HL-60/S4 (cell line): ENCODE measurements around the gene GLT1D1.

Experiments used
- in situ Hi-C: fragments of 300-500 bp; cut with MboI; formaldehyde crosslinking; loops from 2 replicates; pipeline ENCODE4 v1.14.3; 2022; ENCODE audit warnings: low sequenced_read_pairs

The GLT1D1 gene

DNA sequence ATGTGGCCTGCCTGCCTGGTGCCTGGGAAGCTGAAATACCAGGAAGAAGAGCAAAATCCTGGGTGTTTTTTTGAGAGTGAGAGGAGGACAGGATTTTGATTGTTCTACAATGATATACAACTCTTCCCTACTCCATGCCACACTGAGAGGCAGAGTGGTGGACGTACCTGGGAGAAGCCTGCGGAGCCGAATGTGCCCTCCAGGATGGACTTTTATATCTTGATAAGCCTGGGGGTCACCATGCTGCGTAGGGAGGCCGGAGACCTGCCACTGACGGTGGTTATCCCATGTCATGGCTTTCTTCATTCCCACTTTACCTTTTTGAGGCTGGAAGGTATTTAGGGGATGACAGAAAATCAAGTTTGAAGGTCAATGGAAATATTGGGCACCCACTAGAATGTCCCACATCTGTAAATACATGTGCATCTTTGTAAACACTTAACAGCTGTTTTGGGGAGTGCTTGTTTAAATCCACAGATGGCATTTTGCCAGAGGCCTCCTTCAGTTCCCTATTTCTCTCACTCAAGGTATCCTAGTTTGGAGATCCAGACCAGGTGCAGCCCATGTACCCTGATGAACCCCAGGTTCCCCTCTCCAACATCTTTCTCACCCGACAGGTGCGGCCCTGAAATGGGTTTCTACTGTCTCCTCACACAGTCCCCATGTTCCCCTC is 1.1 kb upstream of the GLT1D1 start:
- in situ Hi-C loops = no loop called here

DNA sequence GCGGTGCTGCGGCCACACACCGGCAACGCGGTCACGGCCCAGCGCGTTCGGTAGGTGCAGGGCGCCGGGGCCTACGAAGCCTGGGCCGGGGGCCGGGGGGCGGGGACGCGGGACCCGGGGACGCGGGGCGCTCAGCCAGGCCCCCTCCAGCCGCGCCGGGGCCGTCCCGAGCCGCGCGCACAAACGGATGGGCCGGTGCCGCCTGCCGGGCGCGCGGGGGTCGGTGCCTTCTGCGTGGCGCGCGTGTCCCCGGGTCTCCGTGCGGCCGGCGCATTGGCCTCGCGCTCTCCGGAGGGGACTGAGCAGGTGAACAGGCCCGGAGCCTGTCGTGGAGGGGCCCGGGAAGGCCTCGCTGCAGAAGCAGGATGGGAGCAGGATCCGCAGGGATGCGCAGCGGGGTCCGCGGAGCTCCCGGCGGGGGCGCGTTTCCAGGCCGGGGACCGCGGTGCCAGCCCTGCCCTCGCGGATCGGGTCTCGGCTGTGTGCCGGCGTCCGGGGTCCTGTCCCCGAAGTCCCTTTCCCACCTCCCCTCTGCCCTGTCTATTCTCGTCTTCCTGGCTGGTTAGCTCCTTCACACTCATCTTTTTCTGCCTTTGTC is 421 bp downstream of the GLT1D1 start:
- in situ Hi-C loops = no loop called here

DNA sequence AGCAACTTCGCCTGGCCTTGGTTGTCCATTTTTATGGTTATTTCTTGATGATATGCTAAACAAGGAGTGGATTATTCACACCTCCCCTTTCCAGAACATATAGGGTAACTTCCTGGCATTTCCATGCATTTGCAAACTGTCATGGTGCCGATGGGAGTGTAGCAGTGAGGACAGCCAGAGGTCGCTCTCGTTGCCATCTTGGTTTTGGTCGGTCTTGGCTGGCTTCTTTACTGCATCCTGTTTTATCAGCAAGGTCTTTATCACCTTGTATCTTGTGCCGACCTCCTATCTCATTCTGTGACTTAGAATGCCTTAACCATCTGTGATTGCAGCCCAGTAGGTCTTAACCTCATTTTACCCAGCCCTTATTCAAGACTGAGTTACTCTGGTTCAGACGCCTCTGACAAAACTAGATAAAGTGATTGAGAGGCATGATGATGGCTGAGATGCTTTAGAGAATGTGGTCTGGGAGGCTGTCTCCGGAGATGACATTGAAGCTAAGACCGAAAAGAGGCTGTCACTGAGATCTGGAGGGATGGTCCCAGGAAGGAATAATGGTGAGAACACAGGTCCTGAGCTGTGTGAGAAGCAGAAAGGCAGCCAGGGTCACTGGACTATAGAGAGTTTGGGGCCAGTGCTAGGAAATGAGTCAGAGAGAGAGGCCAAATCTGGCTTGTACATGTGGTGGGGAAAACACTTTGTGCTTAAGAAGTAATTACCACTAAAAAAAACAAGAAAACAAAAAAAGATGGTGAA is 2.9 kb downstream of the GLT1D1 start:
- in situ Hi-C loops = no loop called here

DNA sequence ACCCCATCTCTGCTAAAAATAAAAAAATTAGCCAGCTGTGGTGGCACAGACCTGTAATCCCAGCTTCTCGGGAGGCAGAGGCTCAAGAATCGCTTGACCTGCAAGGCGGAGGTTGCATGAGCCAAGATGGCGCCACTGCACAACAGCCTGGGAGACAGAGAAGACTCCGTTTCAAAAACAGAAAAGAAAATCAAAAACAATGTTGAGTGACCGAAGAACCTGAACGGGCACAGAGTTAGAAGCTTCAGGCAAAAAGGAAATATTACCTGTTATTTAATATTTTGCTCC is 3.5 kb downstream of the GLT1D1 start:
- in situ Hi-C loops = no loop called here

DNA sequence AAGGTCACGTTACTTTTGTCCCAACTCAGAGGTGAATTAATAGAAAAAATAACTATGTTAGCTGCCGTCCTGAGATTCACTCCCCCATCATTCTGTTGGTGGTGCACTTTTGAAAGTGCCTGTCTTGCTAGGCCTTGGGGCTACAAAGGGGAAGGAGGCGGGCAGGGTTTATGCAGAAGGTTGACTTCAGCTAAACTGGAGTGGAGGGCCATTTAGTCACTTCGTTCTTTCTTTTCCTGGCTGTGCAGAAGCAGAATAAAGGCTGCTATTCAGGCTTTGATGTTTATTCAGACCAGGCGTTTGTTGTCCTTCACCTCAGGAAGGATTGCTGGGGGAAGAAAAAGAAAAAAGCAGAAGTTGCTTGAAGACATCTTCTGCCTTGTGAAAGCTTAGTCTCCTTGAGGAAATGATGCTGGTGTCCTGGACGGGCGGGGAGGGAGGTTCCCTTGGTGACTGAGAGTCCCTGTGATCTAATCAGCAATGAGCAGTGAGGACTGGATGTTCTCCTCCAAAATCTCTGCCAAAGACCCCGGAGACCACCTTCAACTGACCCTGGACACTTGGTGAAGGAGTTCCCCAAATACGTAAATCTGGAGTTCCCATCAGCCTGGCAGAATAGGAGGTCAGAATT is 4.0 kb downstream of the GLT1D1 start:
- in situ Hi-C loops = no loop called here

DNA sequence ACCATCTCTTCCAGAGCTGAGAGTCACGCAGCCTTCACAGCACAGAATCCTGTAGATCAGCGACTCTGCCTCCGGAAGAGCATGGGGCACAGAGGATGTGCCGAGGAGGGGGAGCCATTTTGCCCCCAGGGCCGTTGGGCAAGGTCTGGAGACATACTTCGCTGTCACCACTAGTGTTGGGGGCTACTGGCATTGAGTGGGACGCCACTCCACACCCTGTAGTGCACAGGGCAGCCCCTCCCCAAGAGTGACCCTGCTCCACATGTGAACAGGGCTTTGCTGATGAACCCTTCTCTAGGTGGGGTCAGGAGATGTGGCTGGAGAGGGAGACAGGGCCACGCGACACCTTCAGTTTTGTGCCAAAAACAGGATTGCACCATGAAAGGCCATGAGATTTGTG is 6.0 kb downstream of the GLT1D1 start:
- in situ Hi-C loops = no loop called here

DNA sequence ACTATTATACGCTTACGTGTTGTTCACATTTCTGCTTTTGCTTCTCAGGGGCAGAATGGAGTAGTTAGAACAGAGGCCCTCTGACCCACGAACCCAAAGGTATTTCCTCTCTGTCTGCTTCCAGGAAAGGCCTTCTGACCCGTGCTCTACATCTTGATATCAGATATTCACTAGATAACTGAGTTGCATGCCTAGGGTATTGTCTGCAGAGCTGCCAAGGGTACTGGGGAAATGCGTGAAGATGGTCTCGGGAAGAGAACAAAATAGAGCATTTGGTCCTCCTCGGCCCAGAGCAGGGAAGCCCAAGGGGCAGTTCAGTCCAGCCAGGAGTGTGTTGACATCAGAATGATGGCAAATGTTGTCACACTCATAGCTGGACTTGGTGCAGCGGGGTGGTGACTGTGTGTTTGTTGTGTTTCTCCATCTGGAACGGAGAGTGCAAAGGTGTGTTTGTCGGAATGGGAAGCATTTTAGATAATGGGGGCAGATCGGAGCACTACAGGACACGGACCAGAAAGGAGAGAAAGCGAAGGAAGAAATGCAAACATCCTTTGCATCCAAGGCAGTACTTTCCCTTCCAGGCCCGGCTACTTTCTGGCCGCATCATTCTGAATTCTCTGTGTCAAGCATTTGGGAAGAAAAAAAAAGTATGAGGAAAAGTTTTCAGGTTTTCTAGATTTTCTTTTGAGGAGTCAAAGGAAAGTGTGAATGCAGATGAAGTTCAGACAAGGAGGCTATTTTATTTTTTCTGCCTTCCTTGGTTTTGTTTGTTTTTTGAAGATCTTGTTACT is 8.1 kb downstream of the GLT1D1 start:
- in situ Hi-C loops = no loop called here

DNA sequence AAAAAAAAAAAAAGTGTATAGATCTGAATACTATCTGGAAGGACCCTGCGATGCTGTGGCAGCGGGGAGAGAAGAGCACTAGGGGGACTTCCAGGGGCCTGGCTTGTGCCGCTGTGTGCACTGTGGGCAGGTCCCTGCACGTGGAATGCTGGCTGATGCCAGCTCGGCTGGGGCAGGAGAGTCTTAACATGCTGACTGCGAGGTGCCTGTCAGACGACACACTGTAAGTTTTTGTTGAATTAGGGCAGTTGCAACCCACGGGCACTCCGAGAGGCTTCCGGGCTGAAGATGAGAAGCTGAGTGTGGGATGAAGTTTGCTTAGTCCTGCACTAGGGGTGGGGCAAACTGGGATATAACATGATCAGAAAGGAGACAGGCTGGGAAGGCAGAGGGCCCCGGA is 10.7 kb downstream of the GLT1D1 start:
- in situ Hi-C loops = no loop called here

DNA sequence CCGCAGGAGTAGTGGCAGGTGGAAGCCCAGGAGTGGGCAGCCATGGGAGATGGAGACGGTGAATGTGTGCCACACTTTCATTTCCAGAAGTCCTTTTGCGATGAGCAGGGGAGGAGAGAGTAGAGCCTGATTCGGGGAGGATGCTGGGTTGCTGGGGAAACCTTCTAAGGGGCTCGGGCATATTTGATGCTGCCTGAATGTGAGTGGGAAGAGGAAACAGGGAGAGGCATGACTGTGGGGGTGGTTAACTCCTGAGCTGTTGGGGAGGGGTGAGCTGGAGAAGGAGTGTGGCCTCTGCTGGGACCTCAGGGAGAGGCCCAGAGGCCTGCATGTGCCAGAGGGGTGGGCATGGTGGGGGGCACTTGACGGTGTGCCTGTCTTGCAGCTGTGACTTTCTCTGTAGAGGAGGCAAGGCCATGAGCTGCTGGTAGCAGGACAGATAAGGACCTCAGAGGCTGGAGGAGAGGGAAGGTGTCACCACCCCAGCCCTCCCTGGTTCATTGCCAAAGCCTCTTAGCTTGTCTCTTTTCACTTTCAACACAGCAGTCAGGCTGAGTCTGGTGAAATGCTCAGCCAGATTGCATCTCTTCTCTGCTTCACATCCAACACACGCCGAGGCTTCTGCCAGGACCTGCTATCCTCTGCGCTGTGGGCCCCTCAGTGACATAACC is 11.4 kb downstream of the GLT1D1 start:
- in situ Hi-C loops = no loop called here

DNA sequence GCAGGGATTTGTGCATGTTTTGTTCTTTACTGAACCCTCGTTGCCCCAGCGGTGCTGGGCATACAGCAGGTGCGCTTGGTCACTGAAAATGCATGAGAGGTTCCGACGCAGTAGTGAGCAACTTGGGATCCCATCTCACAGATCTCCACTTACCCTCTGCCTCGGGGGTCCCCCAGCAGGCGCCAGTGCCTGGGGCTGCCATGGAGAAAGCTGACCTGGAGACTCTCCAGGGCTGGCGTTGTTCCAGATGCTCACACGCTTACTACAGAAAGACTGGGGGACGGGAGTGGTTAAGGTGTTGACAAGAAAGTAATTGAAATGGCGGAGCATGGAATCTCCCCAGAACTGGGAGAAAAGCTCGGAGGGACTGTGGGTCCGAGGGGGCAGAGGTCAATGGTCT is 14.2 kb downstream of the GLT1D1 start:
- in situ Hi-C loops = no loop called here

DNA sequence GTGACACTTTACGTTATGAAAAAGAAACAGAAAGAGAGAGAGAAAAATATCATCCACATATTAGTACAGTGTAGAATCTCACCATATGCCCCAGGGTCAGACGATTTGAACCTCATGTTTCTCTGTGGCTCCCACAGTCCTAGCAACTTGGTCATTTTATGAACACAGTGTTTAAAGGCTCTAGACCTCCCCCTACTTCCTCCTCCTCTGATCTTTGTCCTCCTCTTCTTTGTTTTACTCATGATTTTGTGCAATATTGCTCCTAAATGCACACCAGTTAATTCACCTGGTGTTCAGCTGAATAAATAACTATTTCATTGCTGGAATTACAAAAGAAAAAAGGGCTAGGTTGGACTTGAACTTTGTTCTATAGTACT is 18.2 kb downstream of the GLT1D1 start:
- in situ Hi-C loops = no loop called here

DNA sequence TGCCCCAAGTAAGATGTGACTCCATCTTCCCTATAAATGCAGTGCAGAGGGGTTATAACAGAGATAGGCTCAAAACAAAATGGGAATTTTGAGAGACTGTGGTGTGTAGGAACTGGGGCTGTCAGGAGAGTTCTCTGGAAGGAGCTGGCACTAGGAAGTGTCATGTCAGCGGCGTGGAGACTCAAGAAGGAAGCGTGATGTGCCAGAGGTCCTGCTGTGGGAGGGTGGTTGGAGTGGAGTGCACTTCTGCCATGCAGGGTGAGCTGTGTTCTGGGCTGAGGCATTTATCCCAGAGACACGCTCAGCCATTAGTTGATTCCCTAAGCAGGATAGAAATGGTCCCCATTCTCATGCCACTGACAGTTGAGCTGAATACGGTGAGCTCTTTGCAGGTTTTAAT is 19.0 kb downstream of the GLT1D1 start:
- in situ Hi-C loops = no loop called here

DNA sequence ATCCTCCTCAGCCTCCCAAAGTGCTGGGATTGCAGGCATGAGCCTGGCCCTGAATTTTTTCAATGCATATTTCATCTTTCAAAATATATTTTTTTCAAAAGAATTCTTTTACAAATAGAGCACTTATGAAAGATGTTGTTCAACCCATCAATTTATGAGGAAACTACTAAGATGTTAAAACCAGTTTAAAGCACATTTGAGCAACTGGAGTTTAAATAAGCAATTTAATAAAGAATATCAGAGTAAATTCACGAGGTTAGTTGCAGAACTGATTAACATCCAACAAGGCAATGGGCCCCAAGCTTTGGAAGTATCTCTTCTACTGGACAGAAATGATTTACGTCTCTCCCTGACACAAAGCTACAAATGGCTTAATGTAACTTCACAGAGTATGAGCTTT is 23.3 kb downstream of the GLT1D1 start:
- in situ Hi-C loops = no loop called here

DNA sequence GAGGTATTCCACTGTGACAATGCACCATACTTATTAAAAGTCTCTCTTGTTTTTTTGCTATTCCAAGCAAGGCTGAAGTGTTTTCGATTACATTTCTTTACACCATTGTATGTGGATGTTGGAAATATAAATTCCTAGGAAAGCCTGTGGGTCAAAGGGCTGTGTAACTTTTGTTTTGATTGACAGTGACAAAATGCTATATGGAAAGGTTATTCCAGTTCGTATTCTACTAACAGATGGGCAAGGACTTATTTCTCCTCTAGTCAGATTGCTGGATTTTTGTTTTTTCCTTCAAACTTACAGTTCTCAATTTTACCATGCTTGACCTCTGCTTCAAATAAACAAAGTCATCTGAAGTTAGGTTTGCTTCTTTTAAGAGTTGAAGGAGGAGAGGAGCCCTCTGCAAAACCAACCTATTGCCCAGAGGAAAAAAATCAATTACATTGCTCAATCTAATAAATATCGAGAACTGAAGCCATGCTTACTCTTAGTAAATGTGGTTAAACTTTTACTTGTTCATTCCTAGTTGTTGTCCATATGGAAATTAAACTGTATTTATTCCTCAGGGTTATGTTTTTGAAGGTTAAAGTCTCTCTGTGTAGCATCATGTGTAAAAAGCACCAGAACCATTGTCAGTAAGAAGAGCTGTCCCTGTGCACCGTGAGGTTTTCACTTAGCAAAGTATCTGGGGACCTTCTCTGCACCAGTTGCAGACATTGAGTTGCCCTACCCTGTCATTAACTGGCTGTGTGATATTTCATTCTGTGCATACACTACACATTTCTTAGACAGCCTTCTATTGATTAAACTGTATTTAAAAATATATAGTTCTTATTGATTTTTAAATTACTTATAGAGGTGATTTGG is 26.9 kb downstream of the GLT1D1 start:
- in situ Hi-C loops = no loop called here

DNA sequence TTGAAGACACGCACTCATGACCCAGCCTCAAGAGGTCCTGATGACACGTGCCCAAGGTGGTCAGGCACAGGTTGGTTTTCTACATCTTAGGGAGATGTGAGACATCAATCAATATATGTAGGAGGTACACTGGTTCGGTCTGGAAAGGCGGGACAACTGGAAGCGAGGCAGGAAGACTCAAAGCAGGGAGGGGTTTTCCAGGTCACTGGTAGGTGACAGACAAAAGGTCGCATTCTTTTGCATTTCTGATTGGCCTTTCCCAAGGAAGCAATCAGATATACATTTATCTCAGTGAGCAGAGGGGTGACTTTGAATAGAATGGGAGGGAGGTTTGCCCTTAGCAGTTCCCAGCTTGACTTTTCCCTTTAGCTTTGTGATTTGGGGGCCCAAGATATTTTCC is 38.6 kb downstream of the GLT1D1 start:
- in situ Hi-C loops = no loop called here

DNA sequence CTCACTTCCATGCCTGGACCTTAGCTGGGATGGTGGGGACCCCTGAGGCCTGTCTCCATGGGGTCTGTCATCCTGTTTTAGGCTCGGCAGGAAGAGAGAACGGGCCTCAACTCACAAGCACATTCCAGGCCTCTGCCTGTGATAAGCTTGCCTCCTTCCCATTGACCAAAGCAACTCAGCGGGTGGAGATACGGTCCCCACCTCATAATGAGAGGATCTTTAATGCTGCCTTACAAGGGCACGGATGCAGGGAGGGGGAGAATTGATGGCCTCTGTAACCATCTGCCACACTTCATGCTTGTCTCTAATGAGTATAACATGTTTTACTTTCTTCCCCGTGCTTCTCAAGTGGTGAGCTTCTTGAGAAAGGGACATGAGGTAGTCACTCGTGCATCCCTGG is 50.0 kb downstream of the GLT1D1 start:
- in situ Hi-C loops = no loop called here

DNA sequence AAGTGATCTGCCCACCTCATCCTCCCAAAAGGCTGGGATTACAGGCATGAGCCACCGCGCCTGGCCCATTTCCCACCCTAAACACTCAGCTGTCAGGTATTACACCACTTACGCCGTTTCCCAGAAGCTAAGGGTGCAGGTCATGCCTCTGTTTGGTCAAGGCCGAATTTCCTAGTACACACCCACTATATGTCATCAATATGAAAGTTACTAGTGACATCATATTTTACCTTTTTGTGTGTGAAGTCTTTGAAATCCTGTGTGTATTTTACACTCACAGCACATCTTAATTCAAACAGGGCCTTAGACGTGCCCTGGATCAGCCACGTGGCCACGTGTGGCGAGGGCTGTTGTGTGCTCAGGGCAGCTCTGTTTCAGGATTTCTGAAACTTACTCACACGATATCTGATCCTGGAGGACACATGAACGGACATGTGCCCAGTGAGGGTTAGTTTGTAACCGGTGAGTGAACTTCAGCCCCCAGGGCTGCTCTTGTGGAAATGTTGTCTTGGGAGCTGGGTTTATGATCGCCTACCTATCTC is 51.8 kb downstream of the GLT1D1 start:
- in situ Hi-C loops = no loop called here

DNA sequence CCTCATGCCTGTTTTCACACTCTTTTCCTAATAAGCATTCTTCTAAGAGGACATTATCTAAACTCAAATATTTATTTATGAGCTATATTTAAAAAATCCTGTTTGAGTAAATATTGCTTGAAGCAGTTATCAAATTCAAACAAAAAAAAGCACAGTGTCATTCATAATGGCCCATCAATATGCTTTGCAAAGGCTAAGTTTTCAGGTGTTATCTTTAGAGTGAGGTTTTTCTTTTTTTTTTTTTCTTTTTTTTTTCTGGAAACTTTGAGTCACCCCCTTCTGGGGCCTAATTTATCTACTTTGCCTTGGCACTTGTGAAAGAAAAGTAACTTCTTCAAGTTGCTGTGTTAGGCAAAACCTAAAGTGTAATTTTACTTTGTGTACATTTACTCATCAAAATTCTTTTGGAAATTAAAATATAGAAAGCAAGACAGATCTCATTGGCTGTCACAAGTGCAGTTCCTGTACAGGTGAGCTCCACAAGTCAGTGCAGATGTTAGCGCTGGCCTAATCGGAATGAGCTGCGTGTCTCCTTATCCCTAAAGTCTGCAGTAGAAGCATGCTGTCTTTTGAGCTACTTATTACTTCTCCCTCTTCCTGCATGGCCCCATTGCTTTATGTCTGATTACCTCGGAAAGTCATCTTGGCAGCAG is 53.3 kb downstream of the GLT1D1 start:
- in situ Hi-C loops = no loop called here

DNA sequence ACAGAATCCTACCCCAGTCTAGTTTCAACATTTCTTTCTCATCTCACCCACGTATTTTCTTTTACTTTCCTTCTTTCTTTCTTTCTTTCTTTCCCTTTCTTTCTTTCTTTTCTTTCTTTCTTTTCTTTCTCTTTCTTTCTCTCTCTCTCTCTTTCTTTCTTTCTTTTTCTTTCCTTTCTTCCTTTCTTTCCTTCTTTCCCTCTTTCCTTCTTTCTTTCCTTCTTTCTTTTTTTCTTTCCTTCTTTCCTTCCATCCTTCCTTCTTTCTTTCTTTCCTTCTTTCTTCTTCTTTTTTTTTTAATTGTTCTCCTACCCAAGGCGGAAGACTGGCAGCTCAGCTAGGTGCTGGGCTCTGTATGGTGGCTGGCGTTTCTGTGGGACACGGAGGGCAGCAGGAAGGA is 55.0 kb downstream of the GLT1D1 start:
- in situ Hi-C loops = no loop called here
